AG09319 (cell line): Measurements from ENCODE around the gene PREPL.

Source experiments
- DNase-seq: peaks from one replicate; pipeline ENCODE4 v3.0.0-alpha.2; 2010; ENCODE audit warnings: low read depth; ENCODE audit errors: extremely low read depth
- CTCF ChIP-seq: IDR thresholded peaks from 2 replicates; pipeline ENCODE4 v1.5.1; 2011; ENCODE audit warnings: low read depth, mild to moderate bottlenecking, inconsistent platforms, low read length, moderate library complexity

The PREPL gene

GRCh38 chr2:44348400-44348799, 12.9 kb downstream of the PREPL start:
- TF ChIP-seq CTCF, result no peak
- DNase-seq, result no peak

- TF ChIP-seq CTCF, result no peak
- DNase-seq, result no peak
Observed at GRCh38 chr2:44347526-44347925, 13.8 kb downstream of the PREPL start.

- DNase-seq, result no peak
- TF ChIP-seq CTCF, result no peak
Observed at GRCh38 chr2:44342854-44343253, 18.4 kb downstream of the PREPL start.

- no peak for DNase-seq
- no peak for TF ChIP-seq CTCF
Observed at GRCh38 chr2:44335806-44336538, 25.3 kb downstream of the PREPL start.

- DNase-seq, result no peak
- no peak for TF ChIP-seq CTCF
Observed at GRCh38 chr2:44333994-44334393, 27.3 kb downstream of the PREPL start.

GRCh38 chr2:44330801-44331200, 30.5 kb downstream of the PREPL start:
- no peak for TF ChIP-seq CTCF
- DNase-seq, result no peak

- no peak for TF ChIP-seq CTCF
- DNase-seq, result no peak
Observed at GRCh38 chr2:44329343-44329742, 32.0 kb downstream of the PREPL start.
